HG02970 (cell line): Measurements from ENCODE around the gene AGAP1.

Experiments used
- ATAC-seq: cut with Tn5 transposase; IDR thresholded peaks from one replicate; pipeline ENCODE4 v1.9.1; 2021; ENCODE audit warnings: mild to moderate bottlenecking, moderate library complexity, moderate number of reproducible peaks; ENCODE audit not compliant: unreplicated experiment, low FRiP score

The AGAP1 gene

GRCh38 chr2:236165842-236166795 lies 672.3 kb downstream of the AGAP1 start:
- ATAC-seq: no peak

GRCh38 chr2:236166796-236167296 lies 673.0 kb downstream of the AGAP1 start:
- ATAC-seq: no peak

- no peak for ATAC-seq
These were observed 673.7 kb downstream of the AGAP1 start for GRCh38 chr2:236167297-236168109.

- ATAC-seq: no peak
These were observed 674.6 kb downstream of the AGAP1 start, which contains the start of gene GBX2 for GRCh38 chr2:236168110-236169080. TSS of gene GBX2 (minus strand) at chr2:236168386. CDS start at chr2:236167971, 415 bp downstream.

- no peak for ATAC-seq
These were observed 675.4 kb downstream of the AGAP1 start for GRCh38 chr2:236169151-236169721.

GRCh38 chr2:236169741-236170589 lies 676.1 kb downstream of the AGAP1 start:
- ATAC-seq: no peak

GRCh38 chr2:236170590-236171165 lies 676.8 kb downstream of the AGAP1 start:
- ATAC-seq: no peak

- ATAC-seq: no peak
These were observed 677.4 kb downstream of the AGAP1 start for GRCh38 chr2:236171181-236171679.

GRCh38 chr2:236171680-236172254 lies 677.9 kb downstream of the AGAP1 start:
- no peak for ATAC-seq

- no peak for ATAC-seq
These were observed 678.6 kb downstream of the AGAP1 start for GRCh38 chr2:236172255-236173035.

- no peak for ATAC-seq
These were observed 679.3 kb downstream of the AGAP1 start for GRCh38 chr2:236173036-236173728.

- ATAC-seq: no peak
These were observed 680.1 kb downstream of the AGAP1 start for GRCh38 chr2:236173729-236174607.

- ATAC-seq: no peak
These were observed 681.8 kb downstream of the AGAP1 start for GRCh38 chr2:236175548-236176150.

- ATAC-seq: no peak
These were observed 682.6 kb downstream of the AGAP1 start for GRCh38 chr2:236176417-236176816.

- ATAC-seq: no peak
These were observed 683.1 kb downstream of the AGAP1 start for GRCh38 chr2:236176951-236177350.
